Stomach (tissue), 9 donors: ENCODE results near the gene SF3B4. TPM values are rescaled to one million over a fixed set of nuclear protein-coding genes. Genes with fewer than 3 reads are reported as not detected.
A peak's percentile ranks its signal among the peaks of the same experiment; 100 is the strongest.

Experiments
- DNase-seq, 2 donors: peaks; one replicate each; pipeline versions ENCODE4 v3.0.0 to v3.0.0-alpha.2; 2013 to 2019
- H3K27ac ChIP-seq, 5 donors: fragments of 200-600 bp in 4 of 5; sonication (generic) in 4 of 5; one replicate each; pipeline ENCODE4 v1.5.1; 2013 to 2019; ENCODE audit warnings: mild to moderate bottlenecking in 1 of 5, moderate library complexity in 1 of 5
- H3K27me3 ChIP-seq, 3 donors: fragments of 200-600 bp; sonication (generic); one replicate each; pipeline ENCODE4 v1.5.1; 2017 to 2019; ENCODE audit warnings: mixed run types in 1 of 3
- H3K36me3 ChIP-seq, 4 donors: fragments of 200-600 bp; sonication (generic); 1 replicate in 3 of 4; 2 replicates in 1 of 4; pipeline ENCODE4 v1.5.1; 2016 to 2019
- H3K4me1 ChIP-seq, 4 donors: fragments of 200-600 bp; sonication (generic); one replicate each; pipeline ENCODE4 v1.5.1; 2016 to 2019
- H3K4me3 ChIP-seq, 4 donors: fragments of 200-600 bp; sonication (generic) in 3 of 4; one replicate each; pipeline ENCODE4 v1.5.1; 2016 to 2019; ENCODE audit warnings: mild to moderate bottlenecking in 1 of 4
- H3K9me3 ChIP-seq, 4 donors: fragments of 200-600 bp; sonication (generic); one replicate each; pipeline ENCODE4 v1.5.1; 2016 to 2019
- CTCF ChIP-seq, 7 experiments: fragments of 450-650 bp in 4 of 7; fragments of 200-600 bp in 3 of 7; sonication (generic) in 3 of 7; IDR thresholded peaks; one replicate each; pipeline ENCODE4 v1.5.1; 2016 to 2019; ENCODE audit warnings: antibody characterized with exemption in 7 of 7, control low read depth in 2 of 7, mild to moderate bottlenecking in 1 of 7
- EP300 ChIP-seq: sonication (generic); formaldehyde crosslinking; IDR thresholded peaks from one replicate; pipeline ENCODE4 v1.6.1; 2017; ENCODE audit warnings: antibody characterized with exemption
- POLR2A ChIP-seq, 4 donors: fragments of 450-650 bp; IDR thresholded peaks; one replicate each; pipeline ENCODE4 v1.6.1; 2016; ENCODE audit warnings: antibody characterized with exemption in 4 of 4, control low read depth in 2 of 4, mild to moderate bottlenecking in 1 of 4, moderate library complexity in 1 of 4
- POLR2AphosphoS5 ChIP-seq, 3 donors: sonication (generic); formaldehyde crosslinking; IDR thresholded peaks; one replicate each; pipeline ENCODE4 v1.6.1; 2016; ENCODE audit warnings: antibody characterized with exemption in 3 of 3
- WGBS, 5 donors: extraction: QIAGEN DNeasy Blood & Tissue Kit in 3 of 5; methylation state at CpG; one replicate each; pipeline versions ENCODE4 v1.1.5 to v1.1.7; 2013 to 2018; 5-methylcytosine and 5-hydroxymethylcytosine counted together
- intact Hi-C: fragments of 100-400 bp; cut with DNase I; formaldehyde crosslinking; loops from one replicate; pipeline ENCODE4 v1.15.1; 2023; ENCODE audit warnings: low total_unique reads
- polyA plus RNA-seq, 3 donors: library from polyadenylated mRNA; stranded (reverse); fragments of 200-250 nt; gene quantifications; one replicate each; pipeline ENCODE4 v1.2.3, GENCODE V29; 2013
- total RNA-seq, 5 donors: library from RNA; depleted of rRNA; stranded (reverse); fragments of >200 nt; gene quantifications; one replicate each; pipeline versions ENCODE4 v1.1.0 to v1.2.3, GENCODE V29; 2014 to 2016
- donor health status: healthy with polysubstance abuse.
- donor health status: Bipolar disorder and iron deficiency.
- donor health status: healthy.

Gene SF3B4
- total and polyA plus RNA-seq, 8 donors: 9.4 to 36.5 (median 26.9) TPM

GRCh38 chr1:149967646-149968045 lies 40.0 kb upstream of the SF3B4 start:
- no peak overlapping the region for H3K4me3 ChIP-seq
- no peak for DNase-seq
- H3K27me3 ChIP-seq: no peaks in the 10 kb centered on the region
- peaks cover 54 to 98% (median 94%) of the 10 kb centered on the region in 4 donors for H3K36me3 ChIP-seq
- peaks cover 7 to 38% (median 8%) of the 10 kb centered on the region in 4 donors for H3K4me1 ChIP-seq
- intact Hi-C loops: loop anchor here (5.0 to 10.0 kb wide), 2 partner anchors 75 to 207 kb away; no protein-coding TSS in a partner anchor
- H3K9me3 ChIP-seq: no peaks in the 10 kb centered on the region
- no peak for TF ChIP-seq POLR2AphosphoS5 (IDR thresholded peaks at IDR 0.05)
- TF ChIP-seq EP300: no peak
- TF ChIP-seq POLR2A (IDR thresholded peaks at IDR 0.05): no peak
- no peak for TF ChIP-seq CTCF (IDR thresholded peaks at IDR 0.05)
- H3K27ac ChIP-seq: no peak overlapping the region

GRCh38 chr1:149967041-149967440 lies 39.4 kb upstream of the SF3B4 start:
- intact Hi-C loops: loop anchor here (5.0 to 10.0 kb wide), 2 partner anchors 75 to 208 kb away; no protein-coding TSS in a partner anchor
- Histone ChIP-seq H3K4me1 (peaks cover 7 to 44% (median 11%) of the 10 kb centered on the region in 4 donors), H3K9me3 (no peaks in the 10 kb centered on the region), H3K4me3 (no peak overlapping the region), H3K36me3 (peaks cover 49 to 96% (median 90%) of the 10 kb centered on the region in 4 donors), H3K27me3 (no peaks in the 10 kb centered on the region), H3K27ac (no peak overlapping the region)
- 73 to 86% (median 81%) methylated on average over 2 to 3 of the region's 3 CpGs for WGBS, 5 donors
- no peak for TF ChIP-seq POLR2AphosphoS5 (IDR thresholded peaks at IDR 0.05)
- no peak for TF ChIP-seq CTCF (IDR thresholded peaks at IDR 0.05)
- no peak for TF ChIP-seq POLR2A (IDR thresholded peaks at IDR 0.05)
- no peak for TF ChIP-seq EP300
- DNase-seq: no peak

GRCh38 chr1:149966405-149966804 lies 38.8 kb upstream of the SF3B4 start:
- H3K36me3 ChIP-seq: peaks cover 48 to 91% (median 86%) of the 10 kb centered on the region in 4 donors
- WGBS, 5 donors: 63 to 79% (median 76%) methylated on average over 1 of the region's 1 CpG
- intact Hi-C loops: loop anchor here (5.0 to 10.0 kb wide), 2 partner anchors 76 to 208 kb away; no protein-coding TSS in a partner anchor

GRCh38 chr1:149965440-149965839 lies 37.8 kb upstream of the SF3B4 start:
- TF ChIP-seq EP300 (no peak), POLR2A (IDR thresholded peaks at IDR 0.05) (no peak), POLR2AphosphoS5 (IDR thresholded peaks at IDR 0.05) (peak in 2 of 3 donors; percentile 57 to 86)
- 31 to 56% (median 37%) methylated on average over 3 of the region's 3 CpGs for WGBS, 5 donors

More at GRCh38 chr1:149966405-149966804, 38.8 kb upstream of the SF3B4 start:
- Histone ChIP-seq H3K9me3 (no peaks in the 10 kb centered on the region), H3K4me3 (no peak overlapping the region), H3K27me3 (no peaks in the 10 kb centered on the region), H3K4me1 (peaks cover 7 to 48% (median 11%) of the 10 kb centered on the region in 4 donors), H3K27ac (no peak overlapping the region)
- no peak for DNase-seq
- TF ChIP-seq EP300: no peak
- no peak for TF ChIP-seq CTCF (IDR thresholded peaks at IDR 0.05)
- TF ChIP-seq POLR2AphosphoS5 (IDR thresholded peaks at IDR 0.05): no peak
- TF ChIP-seq POLR2A (IDR thresholded peaks at IDR 0.05): no peak

GRCh38 chr1:149963358-149963757 lies 35.8 kb upstream of the SF3B4 start:
- WGBS, 5 donors: 47 to 58% (median 50%) methylated on average over 3 of the region's 3 CpGs
- Histone ChIP-seq H3K27ac (peak overlapping the region in 3 of 5 donors; percentile 10 to 67 (median 60)), H3K4me3 (no peak overlapping the region), H3K27me3 (no peaks in the 10 kb centered on the region), H3K4me1 (peaks cover 7 to 48% (median 11%) of the 10 kb centered on the region in 4 donors), H3K36me3 (peaks cover 48 to 87% (median 81%) of the 10 kb centered on the region in 4 donors), H3K9me3 (no peaks in the 10 kb centered on the region)
- intact Hi-C loops: loop anchor here (10.0 kb wide), 1 partner anchor 211 kb away; no protein-coding TSS in a partner anchor
- DNase-seq: no peak
- no peak for TF ChIP-seq POLR2AphosphoS5 (IDR thresholded peaks at IDR 0.05)

More at GRCh38 chr1:149965440-149965839, 37.8 kb upstream of the SF3B4 start:
- Histone ChIP-seq H3K9me3 (no peaks in the 10 kb centered on the region), H3K36me3 (peaks cover 40 to 89% (median 83%) of the 10 kb centered on the region in 4 donors), H3K4me3 (no peak overlapping the region), H3K27me3 (no peaks in the 10 kb centered on the region), H3K27ac (peak overlapping the region in 3 of 5 donors; percentile 17 to 51 (median 40)), H3K4me1 (peaks cover 7 to 48% (median 11%) of the 10 kb centered on the region in 4 donors)
- no peak for DNase-seq
- intact Hi-C loops: loop anchor here (5.0 to 10.0 kb wide), 2 partner anchors 77 to 209 kb away; no protein-coding TSS in a partner anchor
